Measurements from ENCODE around the gene KLF3. TPM values are rescaled to one million over a fixed set of nuclear protein-coding genes. Genes with fewer than 3 reads are reported as not detected.

KLF3 gene
- total and polyA plus RNA-seq, 2 of the 4 experiments (the other 2 are of a cell fraction), result 8.2 to 12.6 TPM

DNA sequence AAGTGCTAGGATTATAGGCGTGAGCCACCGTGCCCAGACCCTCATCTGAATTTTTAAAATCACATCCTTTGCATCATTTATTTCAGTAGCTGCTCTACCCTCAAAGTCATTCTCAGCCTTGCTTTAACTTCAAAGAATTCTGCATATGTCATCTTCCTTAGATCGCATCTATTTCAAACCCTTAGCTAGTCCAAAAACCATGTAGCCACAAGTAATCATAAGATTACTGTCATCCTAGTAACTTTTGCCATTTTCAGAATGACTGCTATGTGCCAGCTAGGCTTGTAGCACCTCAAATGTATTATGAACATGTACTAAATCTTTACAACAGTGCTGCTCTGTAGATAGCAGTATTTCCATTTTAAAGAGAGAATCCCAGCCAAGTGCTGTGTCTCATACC lies 45.5 kb upstream of the KLF3 start:
- no peak overlapping the region for H3K23ac ChIP-seq (ENCODE audit: low read depth, low read length)
- peaks cover 10% of the 10 kb centered on the region for H3K4me1 ChIP-seq (ENCODE audit: control insufficient read depth, insufficient read depth, low read length)
- TF ChIP-seq, protein P1, sequence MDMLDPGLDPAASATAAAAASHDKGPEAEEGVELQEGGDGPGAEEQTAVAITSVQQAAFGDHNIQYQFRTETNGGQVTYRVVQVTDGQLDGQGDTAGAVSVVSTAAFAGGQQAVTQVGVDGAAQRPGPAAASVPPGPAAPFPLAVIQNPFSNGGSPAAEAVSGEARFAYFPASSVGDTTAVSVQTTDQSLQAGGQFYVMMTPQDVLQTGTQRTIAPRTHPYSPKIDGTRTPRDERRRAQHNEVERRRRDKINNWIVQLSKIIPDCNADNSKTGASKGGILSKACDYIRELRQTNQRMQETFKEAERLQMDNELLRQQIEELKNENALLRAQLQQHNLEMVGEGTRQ (IDR thresholded peaks at IDR 0.05; ENCODE audit: low read depth, low read length), result no peak
- TF ChIP-seq RFX5 (IDR thresholded peaks at IDR 0.05; ENCODE audit: low read depth, low read length), result no peak
- TF ChIP-seq, protein P2, sequence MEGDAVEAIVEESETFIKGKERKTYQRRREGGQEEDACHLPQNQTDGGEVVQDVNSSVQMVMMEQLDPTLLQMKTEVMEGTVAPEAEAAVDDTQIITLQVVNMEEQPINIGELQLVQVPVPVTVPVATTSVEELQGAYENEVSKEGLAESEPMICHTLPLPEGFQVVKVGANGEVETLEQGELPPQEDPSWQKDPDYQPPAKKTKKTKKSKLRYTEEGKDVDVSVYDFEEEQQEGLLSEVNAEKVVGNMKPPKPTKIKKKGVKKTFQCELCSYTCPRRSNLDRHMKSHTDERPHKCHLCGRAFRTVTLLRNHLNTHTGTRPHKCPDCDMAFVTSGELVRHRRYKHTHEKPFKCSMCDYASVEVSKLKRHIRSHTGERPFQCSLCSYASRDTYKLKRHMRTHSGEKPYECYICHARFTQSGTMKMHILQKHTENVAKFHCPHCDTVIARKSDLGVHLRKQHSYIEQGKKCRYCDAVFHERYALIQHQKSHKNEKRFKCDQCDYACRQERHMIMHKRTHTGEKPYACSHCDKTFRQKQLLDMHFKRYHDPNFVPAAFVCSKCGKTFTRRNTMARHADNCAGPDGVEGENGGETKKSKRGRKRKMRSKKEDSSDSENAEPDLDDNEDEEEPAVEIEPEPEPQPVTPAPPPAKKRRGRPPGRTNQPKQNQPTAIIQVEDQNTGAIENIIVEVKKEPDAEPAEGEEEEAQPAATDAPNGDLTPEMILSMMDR (conservative IDR thresholded peaks at IDR 0.05; ENCODE audit: low read depth, low read length), result no peak
- no peak for TF ChIP-seq RAD21 (IDR thresholded peaks at IDR 0.05; ENCODE audit: low read length)
- TF ChIP-seq NFE2L2 (IDR thresholded peaks at IDR 0.05; ENCODE audit: low read depth, low read length), result no peak
- TF ChIP-seq MAFK (IDR thresholded peaks at IDR 0.05; ENCODE audit: low read depth, low read length), result no peak
- no peak for TF ChIP-seq SMC3 (IDR thresholded peaks at IDR 0.05; ENCODE audit: low read depth, low read length)
- TF ChIP-seq RCOR1 (IDR thresholded peaks at IDR 0.05; ENCODE audit: insufficient replicate concordance, low read length), result no peak
- no peak for TF ChIP-seq CHD1 (IDR thresholded peaks at IDR 0.05; ENCODE audit: low read depth, low read length)
- TF ChIP-seq CEBPB (IDR thresholded peaks at IDR 0.05; ENCODE audit: low read depth, low read length), result no peak
- no peak for TF ChIP-seq MXI1 (IDR thresholded peaks at IDR 0.05; ENCODE audit: borderline replicate concordance, low read depth, low read length)
- no peak for TF ChIP-seq FOS (IDR thresholded peaks at IDR 0.05; ENCODE audit: low read depth, low read length)
- TF ChIP-seq ELK1 (IDR thresholded peaks at IDR 0.05; ENCODE audit: borderline replicate concordance, low read depth, low read length), result no peak
- TF ChIP-seq POLR2A (IDR thresholded peaks at IDR 0.05; ENCODE audit: low read depth, low read length), result no peak
- TF ChIP-seq MAZ (IDR thresholded peaks at IDR 0.05; ENCODE audit: borderline replicate concordance, low read depth, low read length), result no peak
- no peak for TF ChIP-seq BHLHE40 (IDR thresholded peaks at IDR 0.05; ENCODE audit: low read depth, low read length)
- H4K20me1 ChIP-seq (ENCODE audit: insufficient read depth, low read length), result no peaks in the 10 kb centered on the region
- dilution Hi-C loops (cut with HindIII; ENCODE audit: low sequenced_read_pairs, unreplicated experiment), result no loop called here
- H2BK20ac ChIP-seq (ENCODE audit: low read depth, low read length), result no peak overlapping the region
- H3K56ac ChIP-seq (ENCODE audit: extremely low read depth, insufficient read depth, low read length), result no peak overlapping the region
- POLR2A ChIA-PET (ENCODE audit: unreplicated experiment), result no interaction called here
- BruUV-seq (replicated peaks), result no TSS peak
- in situ Hi-C loops (cut with MboI; ENCODE audit: low sequenced_read_pairs), result no loop called here
- no peak overlapping the region for H2AK5ac ChIP-seq (ENCODE audit: low read depth, low read length)
- no peak overlapping the region for H2AK9ac ChIP-seq (replicated peaks; ENCODE audit: low read depth, low read length, poor library complexity)
- DNase-seq, result no peak
- no peak for ATAC-seq (ENCODE audit: low read depth)
- H3K9me3 ChIP-seq (ENCODE audit: control insufficient read depth, insufficient read depth, low read length), result no peaks in the 10 kb centered on the region
- H3K18ac ChIP-seq (ENCODE audit: low read depth, low read length), result no peak overlapping the region
- no peaks in the 10 kb centered on the region; the same call in 1 of the 2 replicates for H3K27me3 ChIP-seq (ENCODE audit: control insufficient read depth, insufficient read depth, low read length)
- CTCF ChIA-PET, result no interaction called here
- no peak overlapping the region for H4K5ac ChIP-seq (ENCODE audit: low read depth, low read length)
- no peak overlapping the region for H3K4me3 ChIP-seq (ENCODE audit: insufficient read depth, low read depth, low read length)
- peaks cover 6% of the 10 kb centered on the region; the same call in 1 of the 2 replicates for H3K9me1 ChIP-seq (ENCODE audit: insufficient read depth, low read length)
- no peak overlapping the region for H3K14ac ChIP-seq (replicated peaks; ENCODE audit: low read depth, low read length)
- H3K79me1 ChIP-seq (ENCODE audit: low read depth in 1 of 2, low read length in 2 of 2), result no peaks in the 10 kb centered on the region
- 100% methylated on average over 2 of the region's 3 CpGs; no CpG with 5 or more reads in 1 of the 2 experiments for WGBS, 2 experiments (ENCODE audit: extremely low coverage in 2 of 2, insufficient read length in 1 of 2)
- no peak overlapping the region for H2BK120ac ChIP-seq (ENCODE audit: low read depth, low read length)
- H2BK15ac ChIP-seq (ENCODE audit: low read depth, low read length), result no peak overlapping the region
- H2AFZ ChIP-seq (replicated peaks; ENCODE audit: low read length, poor library complexity), result no peak overlapping the region
- H3K4ac ChIP-seq (ENCODE audit: low read depth, low read length), result no peak overlapping the region
- H3K27ac ChIP-seq (ENCODE audit: insufficient read depth, low read length), result no peak overlapping the region
- no peak overlapping the region for H2BK5ac ChIP-seq (ENCODE audit: low read depth, low read length, poor library complexity, severe bottlenecking)
- H4K8ac ChIP-seq (ENCODE audit: low read depth in 2 of 2, low read length in 2 of 2), result no peak overlapping the region
- H3K4me2 ChIP-seq (ENCODE audit: low read depth, low read length), result no peak overlapping the region
- intact Hi-C loops (cut with micrococcal nuclease), result no loop called here
- H3K36me3 ChIP-seq (ENCODE audit: control insufficient read depth, insufficient read depth, low read length), result no peaks in the 10 kb centered on the region
- H3K9ac ChIP-seq (ENCODE audit: low read depth, low read length), result no peak overlapping the region
- H4K91ac ChIP-seq (ENCODE audit: insufficient read depth, low read depth, low read length), result no peak overlapping the region
